Stimulated activated CD8-positive, alpha-beta memory T cell treated with anti-CD3 and anti-CD28 coated beads, Interleukin-4, amount 100 ng/mL, for 24 hours (primary cell): ENCODE measurements around the gene USP4.
"Not testable (repeated sequence)": the region's sequence is repeated elsewhere in the genome, so short reads cannot be mapped to it uniquely, and the experiment has no call there.

Source experiments
- DNase-seq: peaks from one replicate; pipeline ENCODE4 v3.0.0-alpha.2; 2020; ENCODE audit warnings: low read depth

Gene USP4

DNA sequence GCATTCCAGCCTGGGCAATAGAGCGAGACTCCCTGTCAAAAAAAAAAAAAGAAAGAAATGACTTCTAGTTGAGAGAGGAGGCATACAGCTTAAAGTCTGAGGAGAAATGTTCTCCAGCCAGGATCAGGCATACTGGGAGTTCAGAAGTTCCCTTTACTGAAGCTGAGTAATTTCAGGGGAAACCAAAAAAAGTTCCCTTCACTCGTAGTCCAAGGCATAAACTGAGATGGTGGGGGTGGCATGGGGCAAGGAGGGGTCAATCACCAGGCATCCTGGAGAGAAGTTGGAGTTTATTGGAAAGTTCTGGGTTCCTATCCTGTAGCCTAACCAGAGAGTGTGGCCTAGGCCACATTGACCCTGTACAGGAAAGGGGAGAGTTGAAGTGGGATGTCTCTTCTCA lies 12.4 kb upstream of the USP4 start:
- DNase-seq = no peak

DNA sequence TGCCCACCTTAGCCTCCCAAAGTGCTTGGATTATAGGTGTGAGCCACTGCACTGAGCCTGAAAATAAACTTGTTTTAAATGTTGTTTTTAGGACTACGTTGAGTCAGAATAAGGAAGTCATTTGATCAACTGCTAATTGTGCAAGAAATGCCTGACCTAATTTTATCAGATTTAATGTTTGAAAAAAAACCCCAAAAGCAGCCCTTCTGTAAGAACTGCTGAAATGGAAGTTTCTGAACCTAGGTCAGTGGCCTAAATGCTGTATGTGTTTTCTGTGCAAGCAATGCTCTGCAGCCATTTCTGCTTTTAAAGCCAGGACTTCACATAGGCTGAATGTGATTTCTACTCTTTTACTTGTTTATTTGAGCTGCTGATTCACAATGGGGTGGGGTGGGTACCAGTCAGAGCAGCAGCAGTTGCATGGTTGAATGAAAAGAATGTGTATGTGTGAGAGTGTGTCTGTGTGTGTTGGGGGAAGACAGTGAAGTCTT lies 11.7 kb upstream of the USP4 start:
- DNase-seq = no peak

DNA sequence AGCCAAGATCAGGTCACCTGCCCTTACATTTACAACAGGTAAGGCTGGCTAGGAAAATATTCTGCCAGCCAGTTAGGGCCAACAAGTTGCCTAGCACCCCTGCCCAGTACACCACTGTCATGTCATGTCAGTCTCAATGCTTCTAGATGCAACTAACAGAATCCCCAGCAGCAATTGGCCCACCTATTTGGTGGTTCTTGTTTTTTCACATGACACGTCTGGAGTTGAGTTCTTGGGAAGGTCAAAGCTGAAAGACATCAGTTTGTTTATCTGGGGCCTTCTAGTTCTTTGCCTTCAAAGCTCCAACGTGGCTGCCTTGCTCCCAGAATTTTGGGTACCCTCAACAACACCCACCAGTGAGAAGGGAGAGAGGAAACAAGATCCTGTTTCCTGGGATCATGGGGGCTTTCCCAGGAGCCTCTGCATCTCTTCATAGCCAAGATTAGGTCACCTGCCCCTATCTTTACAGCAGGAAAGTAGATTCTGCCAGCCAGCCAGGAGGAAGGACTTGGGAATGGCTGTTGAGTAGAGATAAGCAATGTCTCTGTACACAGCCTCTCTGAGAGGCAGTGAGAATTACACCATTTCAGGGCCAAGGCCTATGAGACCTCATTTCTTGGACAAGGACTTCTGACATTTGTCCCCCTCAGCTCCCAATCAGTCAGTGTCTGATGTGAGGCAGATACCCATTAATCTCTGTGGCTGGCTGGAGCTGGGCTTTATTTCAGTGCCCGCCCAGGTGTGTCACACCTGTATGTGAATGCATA lies 9.7 kb upstream of the USP4 start:
- no peak for DNase-seq

DNA sequence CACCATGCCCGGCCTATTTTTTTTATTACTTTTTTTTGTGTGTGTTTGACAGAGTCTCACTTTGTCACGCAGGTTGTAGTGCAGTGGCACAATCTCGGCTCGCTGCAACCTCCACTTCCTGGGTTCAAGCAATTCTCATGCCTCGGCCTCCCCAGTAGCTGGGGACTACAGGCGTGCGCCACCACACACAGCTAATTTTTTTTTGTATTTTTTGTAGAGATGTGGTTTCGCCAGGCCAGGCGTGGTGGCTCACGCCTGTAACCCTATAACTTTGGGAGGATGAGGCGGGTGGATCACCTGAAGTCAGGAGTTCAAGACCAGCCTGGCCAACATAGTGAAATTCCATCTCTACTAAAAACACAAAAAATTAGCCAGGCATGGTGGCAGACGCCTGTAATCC lies 8.5 kb upstream of the USP4 start:
- DNase-seq = not testable (repeated sequence)

DNA sequence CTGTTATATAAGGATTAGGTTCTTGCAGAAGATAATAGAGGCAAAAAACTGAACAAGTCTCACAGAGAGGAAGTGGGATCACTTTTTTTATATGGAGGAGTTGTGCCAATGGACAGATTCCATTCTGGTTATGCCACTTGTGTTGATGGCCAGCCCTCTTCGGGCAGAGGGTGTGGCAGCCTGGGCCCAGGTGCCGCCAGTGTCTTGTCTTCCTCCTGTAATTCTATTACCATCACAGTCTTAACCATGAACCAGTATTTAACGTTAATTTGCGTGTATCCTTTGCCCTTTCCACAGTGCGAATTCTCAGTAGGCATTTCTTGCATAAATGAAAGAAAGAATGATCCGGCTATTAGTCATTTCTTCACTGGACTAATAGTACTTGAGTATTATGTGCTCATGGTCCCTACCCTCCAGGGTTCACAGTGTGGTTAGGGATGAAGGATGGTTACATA lies 7.0 kb upstream of the USP4 start:
- DNase-seq = no peak

DNA sequence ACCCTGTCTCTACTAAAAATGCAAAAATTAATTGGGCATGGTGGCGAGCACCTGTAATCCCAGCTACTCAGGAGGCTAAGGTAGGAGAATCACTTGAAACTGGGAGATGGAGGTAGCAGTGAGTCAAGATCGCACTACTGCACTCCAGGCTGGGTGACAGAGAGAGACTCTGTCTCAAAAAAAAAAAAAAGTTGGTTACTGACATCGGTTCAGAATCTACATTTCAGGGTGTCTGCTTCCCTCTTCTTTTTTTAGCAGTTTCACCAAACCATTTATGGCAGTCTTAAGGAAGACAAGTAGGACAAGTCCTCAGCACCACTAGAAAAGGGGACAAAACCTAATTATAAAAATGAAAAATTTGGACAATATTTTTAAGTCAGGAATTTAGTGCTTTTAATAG lies 3.3 kb upstream of the USP4 start:
- no peak for DNase-seq

DNA sequence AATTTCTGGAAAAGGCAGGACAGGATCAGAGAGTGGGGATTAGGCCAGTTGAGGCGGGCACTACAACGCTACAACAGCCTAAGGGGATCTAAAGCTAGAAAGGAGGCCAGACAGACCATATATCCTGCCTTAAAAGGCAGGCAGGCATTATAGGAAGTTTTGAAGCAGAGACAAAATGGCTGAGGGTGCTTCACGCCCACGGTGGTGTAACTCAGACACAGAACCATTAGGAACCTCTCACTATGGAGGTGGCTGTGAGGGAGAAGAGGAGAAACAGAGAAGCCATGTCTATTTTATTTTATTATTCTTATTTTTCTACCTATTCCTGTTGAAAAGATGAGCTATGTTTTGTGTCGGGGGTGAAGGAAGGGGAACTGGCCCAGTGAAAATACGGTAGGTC lies 2.1 kb upstream of the USP4 start:
- no peak for DNase-seq

DNA sequence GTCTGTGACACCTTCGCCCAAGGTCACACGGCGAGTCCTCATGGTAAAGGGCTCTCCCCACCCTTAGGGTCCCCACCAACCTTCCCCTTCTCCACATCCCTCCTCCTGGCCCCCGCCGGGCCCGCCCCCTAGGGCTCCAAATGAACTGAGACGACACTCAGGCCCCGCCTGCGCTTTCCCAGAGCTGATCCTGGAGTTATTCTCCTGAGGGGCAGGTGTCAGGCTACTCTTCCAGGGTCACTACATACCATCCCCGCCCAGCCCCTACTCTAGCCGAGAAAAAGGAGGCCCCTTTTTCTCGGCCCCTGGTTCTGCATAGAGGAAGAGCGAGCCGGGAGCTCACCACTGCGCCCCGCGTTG lies 292 bp downstream of the USP4 start:
- peak; percentile 6 for DNase-seq

DNA sequence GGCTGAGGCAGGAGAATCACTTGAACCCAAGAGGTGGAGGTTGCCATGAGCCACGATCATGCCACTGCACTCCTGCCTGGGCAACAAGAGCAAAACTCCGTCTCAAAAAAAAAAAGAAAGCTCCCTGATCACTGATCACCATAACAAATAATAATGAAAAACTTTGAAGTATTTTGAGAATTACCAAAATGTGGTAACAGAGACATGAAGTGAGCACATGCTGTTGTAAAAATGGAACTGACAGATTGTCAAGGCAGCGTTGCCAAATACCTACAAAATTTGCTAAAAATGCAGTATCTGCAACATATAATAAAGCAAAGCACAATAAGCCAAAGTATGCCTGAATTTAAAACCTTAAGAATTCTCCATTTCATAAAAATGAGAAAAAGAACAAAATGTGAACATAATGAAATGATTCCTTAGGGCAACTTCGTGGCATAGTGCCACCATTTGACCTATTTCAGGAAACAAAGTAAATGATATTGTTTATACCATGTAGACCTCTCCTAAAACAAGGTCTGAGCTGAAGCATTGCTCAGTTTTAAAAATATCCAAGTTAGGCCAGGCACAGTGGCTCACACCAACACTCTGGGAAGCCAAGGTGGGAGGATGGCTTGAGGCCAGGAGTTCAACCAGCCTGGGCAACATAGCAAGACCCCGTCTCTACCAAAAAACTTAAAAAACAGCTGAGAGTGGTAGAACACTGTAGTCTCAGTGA lies 5.8 kb downstream of the USP4 start:
- no peak for DNase-seq

DNA sequence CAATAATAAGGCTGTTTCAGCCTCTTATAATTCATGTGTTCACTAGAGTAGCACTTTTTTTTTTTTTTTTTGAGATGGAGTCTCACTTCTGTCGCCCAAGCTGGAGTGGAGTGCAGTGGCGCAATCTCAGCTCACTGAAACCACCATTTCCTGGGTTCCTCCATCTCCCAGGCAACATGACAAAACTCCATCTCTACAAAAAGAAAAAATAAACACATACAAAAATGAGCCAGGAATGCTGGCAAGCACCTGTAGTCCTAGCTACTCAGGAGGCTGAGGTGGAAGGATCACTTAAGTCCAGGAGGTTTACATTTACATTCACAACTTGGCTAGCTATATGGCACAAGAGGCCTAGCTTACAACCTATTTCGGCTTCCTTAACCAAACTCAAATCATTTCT lies 6.8 kb downstream of the USP4 start:
- no peak for DNase-seq

DNA sequence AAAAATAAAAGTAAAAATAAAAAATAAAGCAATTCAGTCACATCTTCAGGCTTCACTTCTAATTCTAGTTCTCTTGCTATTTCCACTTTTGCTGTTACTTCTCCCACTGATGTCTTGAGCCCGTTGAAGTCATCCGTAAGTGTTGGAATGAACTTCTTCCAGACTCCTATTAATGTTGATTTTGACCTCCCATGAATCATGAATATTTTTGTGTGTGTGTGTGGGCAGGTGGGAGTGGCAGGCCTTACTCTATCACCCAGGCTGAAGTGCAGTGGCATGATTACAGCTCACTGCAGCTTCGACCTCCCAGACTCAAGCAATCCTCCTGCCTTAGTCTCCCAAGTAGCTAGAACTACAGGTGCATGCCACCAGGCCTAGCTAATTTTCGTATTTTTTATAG lies 10.7 kb downstream of the USP4 start:
- DNase-seq = no peak

DNA sequence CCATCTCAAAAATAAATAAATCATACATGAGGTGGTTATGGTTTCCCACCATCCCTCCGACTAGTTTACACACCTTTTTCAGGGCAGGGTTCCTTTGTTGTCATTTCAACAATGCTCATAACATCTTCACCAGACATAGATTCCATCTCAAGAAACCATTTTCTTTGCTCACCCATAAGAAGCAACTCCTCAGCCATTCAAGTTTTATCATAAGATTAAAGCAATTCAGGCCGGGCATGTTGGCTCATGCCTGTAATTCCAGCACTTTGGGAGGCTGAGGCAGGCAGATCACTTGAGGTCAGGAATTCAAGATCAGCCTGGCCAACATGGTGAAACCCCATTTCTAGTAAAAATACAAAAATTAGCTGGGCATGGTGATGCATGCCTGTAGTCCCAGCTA lies 11.5 kb downstream of the USP4 start:
- DNase-seq = not testable (repeated sequence)

DNA sequence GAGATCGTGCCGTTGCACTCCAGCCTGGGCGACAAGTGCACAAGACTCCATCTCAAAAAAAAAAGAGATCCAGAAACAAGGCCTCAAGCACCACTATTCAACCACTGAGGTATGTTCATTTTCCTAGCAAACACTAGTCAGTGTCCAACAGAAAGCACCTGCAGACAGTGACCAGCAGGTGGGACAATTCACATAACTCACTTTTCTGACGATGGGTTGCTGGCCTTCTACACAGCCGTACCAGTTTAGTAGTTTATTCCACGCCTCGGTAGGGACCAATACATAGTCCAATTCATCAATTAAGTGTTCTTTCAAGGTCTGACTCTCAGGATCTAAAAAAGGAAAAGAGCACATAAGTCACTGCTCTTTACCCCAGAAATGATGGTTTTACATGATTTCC lies 12.4 kb downstream of the USP4 start:
- DNase-seq = no peak

DNA sequence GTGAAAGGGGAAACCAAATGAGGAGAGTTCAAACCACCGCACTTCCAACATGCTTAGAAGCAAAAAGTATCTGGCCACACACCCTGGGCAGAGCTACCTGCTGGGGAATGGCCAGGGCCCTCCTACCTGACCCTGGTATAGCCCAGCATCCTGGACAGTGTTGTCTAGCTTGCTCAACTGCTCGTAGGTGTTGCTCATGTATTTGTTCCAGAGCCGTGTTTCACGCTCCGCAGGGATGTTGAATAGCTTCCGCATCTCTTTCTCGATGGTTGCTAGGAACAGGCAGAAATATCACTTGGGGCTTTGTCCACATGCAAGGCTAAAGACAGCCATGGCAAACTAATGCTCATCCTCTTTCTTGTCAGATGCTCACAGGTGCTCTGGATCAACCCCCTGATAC lies 15.1 kb downstream of the USP4 start:
- DNase-seq = no peak

DNA sequence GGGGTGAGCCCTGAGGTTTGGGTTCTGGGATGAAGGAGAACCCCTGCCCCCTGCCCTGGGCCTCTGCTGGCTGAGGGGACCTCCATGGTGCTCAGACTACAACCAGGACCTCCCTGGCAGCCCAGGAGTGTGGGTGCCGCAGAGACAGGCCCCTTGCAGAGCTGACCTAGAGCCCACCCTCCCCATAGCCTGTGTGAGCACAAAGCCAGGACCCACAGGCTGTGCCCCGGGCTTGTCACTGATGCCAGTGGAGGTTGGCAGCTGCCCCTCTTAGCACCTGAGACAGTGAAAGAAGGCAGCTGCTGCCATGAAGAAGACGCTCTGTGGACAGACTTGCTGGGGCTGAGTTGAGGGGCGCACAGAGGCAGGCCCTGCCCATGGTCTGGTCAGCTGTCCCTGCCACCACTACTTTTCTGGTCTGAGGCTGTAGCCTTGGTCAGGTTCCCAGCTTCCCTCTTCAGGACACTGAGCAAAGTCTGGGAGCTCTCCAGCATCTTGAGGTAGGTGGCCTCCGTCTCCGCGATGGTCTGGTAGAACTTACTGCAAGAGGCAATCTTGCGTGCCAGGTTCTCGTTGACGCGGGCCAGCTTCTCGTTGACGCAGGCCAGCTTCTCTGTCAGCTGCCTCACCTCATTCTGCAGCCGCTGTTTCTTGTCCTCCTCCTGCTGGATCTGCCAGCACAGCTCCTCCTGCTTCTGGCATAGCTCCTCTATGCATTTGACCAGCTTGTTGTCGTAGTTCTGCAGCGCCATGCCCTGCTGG lies 23.0 kb downstream of the USP4 start:
- DNase-seq = no peak

DNA sequence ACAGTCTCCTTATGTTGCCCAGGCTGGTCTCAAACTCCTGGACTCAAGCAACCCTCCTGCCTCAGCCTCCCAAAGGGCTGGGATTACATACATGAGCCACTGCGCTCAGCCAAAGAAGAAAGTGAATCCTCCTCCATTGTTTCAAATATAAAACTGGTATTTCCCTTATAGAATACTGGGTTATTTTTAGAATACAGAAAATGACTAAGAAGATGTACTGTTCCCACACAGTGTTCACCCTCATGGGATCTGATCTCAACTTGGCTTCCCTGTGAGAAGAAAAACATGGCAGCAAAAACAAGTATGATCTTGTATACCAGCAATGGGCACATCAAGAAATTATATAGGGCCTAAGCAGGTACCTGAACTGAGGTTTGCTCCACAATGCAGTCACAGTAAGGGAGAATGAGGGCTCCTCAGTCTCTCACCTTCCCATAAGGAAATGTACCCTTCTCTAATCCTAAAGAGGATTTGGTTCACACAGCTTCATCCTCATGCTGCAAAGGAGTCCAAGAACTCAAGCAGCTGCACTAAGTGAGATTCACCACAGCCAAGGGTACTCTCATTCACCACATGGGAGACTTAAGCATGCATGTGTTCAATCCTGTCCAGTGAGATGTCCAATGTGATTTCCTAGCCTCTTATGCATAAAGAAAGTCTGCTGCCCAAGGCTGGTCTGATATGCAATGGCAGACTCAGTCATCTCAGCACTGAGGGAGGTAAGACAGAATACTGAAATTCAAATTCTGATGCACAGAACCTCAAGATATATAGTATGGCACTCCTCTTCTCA lies 25.8 kb downstream of the USP4 start:
- DNase-seq = no peak

DNA sequence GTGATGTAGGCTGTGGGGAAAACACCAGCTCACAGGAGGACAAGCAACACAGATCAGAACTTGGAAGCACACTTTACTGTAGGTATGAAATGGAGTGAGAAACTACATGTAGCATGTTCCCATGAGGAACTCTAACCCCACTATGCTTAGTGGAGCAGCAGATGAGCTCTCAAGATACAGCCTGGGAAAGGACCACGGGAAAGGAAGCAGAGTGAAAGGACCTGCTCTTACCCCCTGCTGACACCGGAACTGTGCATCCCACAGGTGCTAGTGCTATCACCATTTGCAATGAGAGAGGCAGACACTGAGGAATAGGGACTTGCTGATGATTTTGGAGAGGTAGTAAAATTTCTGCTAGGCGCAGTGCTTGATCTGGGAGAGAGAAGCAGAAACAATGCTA lies 28.6 kb downstream of the USP4 start:
- no peak for DNase-seq

DNA sequence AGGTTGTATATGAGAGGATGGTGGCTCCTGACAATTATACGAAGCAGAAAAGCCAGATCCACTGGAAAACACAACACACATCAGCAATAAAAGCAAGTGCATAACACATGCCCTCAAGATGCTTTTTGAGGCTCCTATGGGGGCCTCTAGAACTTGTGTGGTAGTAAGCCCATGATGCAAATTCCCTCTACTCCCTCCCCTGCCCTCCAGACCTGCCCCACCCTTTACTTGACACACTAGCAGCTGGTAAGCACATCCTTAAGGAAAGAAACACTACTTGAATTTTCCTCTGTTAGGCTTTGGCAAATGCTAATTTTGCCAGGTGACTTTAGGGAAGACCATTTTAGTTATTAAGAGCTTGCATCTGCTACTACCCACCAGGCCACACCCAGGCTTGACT lies 29.2 kb downstream of the USP4 start:
- no peak for DNase-seq

DNA sequence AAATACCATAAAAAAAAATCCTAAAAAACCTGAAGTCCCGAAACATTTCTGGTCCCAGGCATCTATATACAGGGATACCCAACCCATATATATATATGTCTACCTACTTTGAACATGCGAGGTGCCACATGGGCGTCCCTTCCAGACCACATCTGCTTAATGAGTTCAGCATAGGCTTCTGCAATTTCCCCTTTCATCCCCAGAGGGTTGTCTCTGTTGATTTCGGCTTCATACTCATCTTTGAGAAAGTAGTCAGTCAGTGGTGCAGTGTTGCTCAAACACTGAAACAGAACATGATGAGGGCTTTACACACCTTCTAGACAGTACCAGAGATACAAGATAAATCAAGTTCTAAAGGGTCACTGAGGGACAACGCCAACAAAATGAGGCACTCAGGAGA lies 34.2 kb downstream of the USP4 start:
- no peak for DNase-seq

DNA sequence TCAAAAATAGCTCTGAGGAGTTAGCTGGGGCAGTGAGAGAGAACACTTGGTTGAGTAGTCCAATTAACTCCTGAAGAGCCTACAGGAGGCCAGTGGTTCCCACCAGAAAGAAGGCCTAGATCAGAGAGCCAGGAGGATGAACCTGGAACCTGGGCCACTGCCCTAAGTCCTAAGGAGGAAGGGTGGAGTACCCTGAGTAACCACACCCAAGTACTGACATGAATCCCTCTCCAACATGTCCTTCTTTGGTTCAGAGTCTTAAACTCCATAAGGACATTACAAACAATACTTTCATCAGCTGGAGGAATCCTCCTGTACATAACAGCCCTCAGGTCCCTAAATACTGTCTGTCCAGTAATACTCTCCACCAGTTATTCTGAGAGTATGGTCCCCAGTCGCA lies 37.2 kb downstream of the USP4 start:
- no peak for DNase-seq

DNA sequence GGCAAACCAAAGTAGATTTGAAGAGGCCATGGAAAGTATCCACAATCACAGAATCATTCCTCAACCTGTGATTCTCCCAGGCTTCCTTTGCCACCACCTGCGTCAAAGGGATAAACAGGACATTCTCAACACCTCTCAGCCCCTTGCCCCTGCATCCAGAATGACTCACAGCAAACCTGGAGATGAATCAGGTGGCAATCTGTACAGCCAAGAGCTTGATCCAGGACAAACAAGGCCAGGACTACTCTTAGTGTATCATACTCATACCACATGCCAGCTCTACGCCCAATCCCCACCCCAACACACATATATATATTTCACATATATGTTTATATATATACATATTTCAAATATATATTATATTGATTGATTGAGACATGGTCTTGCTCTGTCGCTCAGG lies 39.3 kb downstream of the USP4 start:
- no peak for DNase-seq

DNA sequence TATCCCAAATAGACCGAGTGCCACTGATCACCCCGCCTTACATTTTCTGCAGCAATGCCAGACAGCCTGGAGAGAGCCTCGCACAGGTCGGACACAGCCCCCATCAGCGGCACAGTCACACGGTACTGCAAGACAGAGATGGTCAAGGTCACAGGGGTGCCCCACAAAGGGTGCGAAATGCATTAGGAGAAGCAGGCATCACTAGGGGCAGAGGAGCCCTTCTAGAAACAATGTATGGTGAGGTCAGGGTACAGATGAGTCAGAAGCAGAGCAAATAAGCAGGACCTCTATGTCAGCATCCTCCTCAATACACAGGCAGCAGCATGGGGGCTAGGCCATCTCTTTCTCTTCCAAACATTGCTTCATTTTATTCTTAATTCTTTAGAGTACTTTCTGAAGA lies 41.3 kb downstream of the USP4 start:
- DNase-seq = no peak
